GM21515 (cell line): Measurements from ENCODE around the gene ZNF652.
"Not testable (repeated sequence)": the region's sequence is repeated elsewhere in the genome, so short reads cannot be mapped to it uniquely, and the experiment has no call there.

Experiments used
- ATAC-seq: cut with Tn5 transposase; IDR thresholded peaks from one replicate; pipeline ENCODE4 v1.9.1; 2021; ENCODE audit not compliant: unreplicated experiment

ZNF652 gene

GRCh38 chr17:49269356-49269755 is 92.7 kb downstream of the ZNF652 start:
- ATAC-seq, result no peak

- no peak for ATAC-seq
Observed at GRCh38 chr17:49267912-49268311, 94.1 kb downstream of the ZNF652 start.

- no peak for ATAC-seq
Observed at GRCh38 chr17:49266233-49266632, 95.8 kb downstream of the ZNF652 start.

GRCh38 chr17:49261540-49261939 is 100.5 kb downstream of the ZNF652 start:
- not testable (repeated sequence) for ATAC-seq

- ATAC-seq, result no peak
Observed at GRCh38 chr17:49260817-49261291, 101.2 kb downstream of the ZNF652 start.

GRCh38 chr17:49260011-49260816 is 101.8 kb downstream of the ZNF652 start:
- no peak for ATAC-seq

GRCh38 chr17:49259663-49260010 is 102.4 kb downstream of the ZNF652 start:
- ATAC-seq, result no peak

GRCh38 chr17:49258394-49258793 is 103.7 kb downstream of the ZNF652 start:
- ATAC-seq, result no peak

- ATAC-seq, result no peak
Observed at GRCh38 chr17:49255125-49255524, 106.9 kb downstream of the ZNF652 start.

GRCh38 chr17:49254066-49254465 is 108.0 kb downstream of the ZNF652 start:
- no peak for ATAC-seq

- ATAC-seq, result no peak
Observed at GRCh38 chr17:49252148-49252695, 109.8 kb downstream of the ZNF652 start.

GRCh38 chr17:49249890-49250522 is 112.0 kb downstream of the ZNF652 start:
- no peak for ATAC-seq

GRCh38 chr17:49249292-49249794 is 112.7 kb downstream of the ZNF652 start:
- ATAC-seq, result no peak

GRCh38 chr17:49247944-49248343 is 114.1 kb downstream of the ZNF652 start:
- no peak for ATAC-seq

- ATAC-seq, result no peak
Observed at GRCh38 chr17:49244839-49245238, 117.2 kb downstream of the ZNF652 start.
